HG02623 (cell line): Measurements from ENCODE around the gene GOLGA6L7.
"Not testable (repeated sequence)": the region's sequence is repeated elsewhere in the genome, so short reads cannot be mapped to it uniquely, and the experiment has no call there.

Experiments
- ATAC-seq: cut with Tn5 transposase; IDR thresholded peaks from one replicate; pipeline ENCODE4 v1.9.1; 2021; ENCODE audit warnings: moderate library complexity; ENCODE audit not compliant: unreplicated experiment

Gene GOLGA6L7, protein sequence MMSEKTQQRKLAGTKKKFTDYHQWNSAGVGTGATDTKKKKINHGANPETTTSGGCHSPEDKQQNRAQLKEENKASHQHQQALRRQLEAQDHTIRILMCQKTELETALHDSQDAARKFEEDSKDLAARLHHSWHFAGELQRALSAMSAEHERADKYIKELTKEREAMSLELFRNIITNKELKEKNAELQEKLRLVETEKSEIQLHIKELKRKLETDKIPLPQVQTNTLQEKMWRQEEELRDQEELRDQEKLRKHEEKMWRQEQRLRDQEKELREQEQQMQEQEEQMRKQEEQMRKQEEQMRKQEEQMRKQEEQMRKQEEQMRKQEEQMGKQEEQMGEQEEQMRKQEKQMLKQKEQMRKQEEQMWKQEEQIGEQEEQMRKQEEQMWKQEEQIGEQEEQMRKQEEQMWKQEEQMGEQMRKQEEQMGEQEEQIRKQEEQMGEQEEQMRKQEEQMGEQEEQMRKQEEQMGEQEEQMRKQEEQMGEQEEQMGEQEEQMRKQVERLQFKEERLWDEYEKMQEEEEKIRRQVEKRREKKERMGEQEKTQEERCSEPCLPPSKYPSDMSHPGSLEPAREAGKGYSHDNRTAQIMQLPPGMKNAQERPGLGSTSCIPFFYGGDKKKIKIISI

GRCh38 chr15:28848521-28848920 lies at the start of gene GOLGA6L7:
Gene GOLGA6L7 (minus strand): TSS chr15:28848644. CDS start chr15:28848549, 95 bp downstream.
- not testable (repeated sequence) for ATAC-seq

DNA sequence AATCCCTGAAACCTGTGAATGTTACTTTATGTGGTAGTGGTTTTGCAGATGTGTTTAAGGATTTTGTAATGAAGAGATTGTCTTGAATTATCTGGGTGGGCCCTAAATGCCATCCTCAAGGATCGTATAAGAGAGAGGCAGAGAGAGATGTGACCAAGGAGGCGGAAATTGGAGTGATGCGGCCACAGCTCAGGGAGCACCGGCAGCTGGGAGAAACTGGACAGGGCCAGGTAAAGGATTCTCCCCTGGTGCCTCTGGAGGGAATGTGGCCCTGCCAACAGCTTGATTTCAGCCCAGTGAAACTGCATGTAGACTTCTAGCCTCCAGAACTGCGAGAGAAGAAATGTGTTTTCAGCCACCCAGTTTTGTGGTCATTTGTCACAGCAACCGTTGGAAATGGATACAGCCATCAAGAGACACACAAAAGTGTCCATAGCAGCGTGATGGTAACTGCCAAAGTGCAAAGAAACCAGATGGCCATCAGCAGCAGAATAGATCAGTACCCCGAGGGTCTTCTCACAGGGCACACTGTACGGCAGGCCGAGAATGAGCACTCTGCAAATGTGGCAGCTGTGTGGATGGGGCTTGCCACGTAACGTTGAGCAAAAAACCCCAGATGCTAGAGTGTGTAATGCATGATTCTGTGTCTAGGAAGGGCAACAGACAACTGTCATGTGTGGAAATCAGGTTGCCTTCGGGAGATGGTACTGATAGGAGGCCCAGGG lies 49.6 kb upstream of the GOLGA6L7 start:
- no peak for ATAC-seq

GRCh38 chr15:28896951-28897350 lies 48.5 kb upstream of the GOLGA6L7 start:
- no peak for ATAC-seq

DNA sequence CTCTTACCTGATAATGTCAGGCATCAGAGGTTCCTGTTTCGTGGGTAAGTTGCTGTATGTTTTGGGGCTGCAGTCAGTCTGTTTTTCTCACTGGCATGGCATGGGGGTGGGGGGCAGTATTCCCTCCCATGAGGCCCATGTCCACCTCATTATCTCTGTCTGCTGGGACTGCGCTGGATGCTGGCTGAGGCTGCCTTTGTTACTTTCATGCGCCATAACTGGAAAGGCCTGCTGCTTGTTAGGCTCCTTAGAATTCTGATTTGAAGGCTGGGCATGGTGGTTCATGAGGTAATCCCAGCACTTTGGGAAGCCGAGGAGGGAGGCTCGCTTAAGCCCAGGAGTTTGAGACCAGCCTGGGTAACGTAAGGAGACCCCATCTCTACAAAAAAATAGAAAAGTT lies 47.1 kb upstream of the GOLGA6L7 start:
- ATAC-seq: no peak

- no peak for ATAC-seq
These were observed 46.7 kb upstream of the GOLGA6L7 start for GRCh38 chr15:28895146-28895545.

DNA sequence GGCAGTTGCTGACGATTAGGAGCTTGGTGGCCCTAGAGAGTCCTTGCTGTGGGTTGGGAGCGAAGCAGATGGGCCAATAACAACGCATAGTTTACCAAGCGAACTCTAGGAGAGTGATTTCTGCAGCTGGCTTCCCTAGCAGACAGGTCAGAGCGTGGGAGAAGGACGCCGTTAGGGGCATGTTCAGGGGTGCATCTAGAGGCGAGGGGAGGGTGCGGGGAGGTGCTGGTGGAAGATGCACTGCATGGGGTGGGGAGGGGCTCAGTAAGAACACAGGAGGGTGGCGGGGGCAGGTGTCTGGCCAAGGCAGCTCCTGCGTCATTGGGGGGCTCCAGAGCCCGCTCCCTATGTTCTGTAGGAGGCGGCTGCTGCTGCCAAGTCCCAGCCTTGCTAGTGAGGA lies 46.2 kb upstream of the GOLGA6L7 start:
- no peak for ATAC-seq

DNA sequence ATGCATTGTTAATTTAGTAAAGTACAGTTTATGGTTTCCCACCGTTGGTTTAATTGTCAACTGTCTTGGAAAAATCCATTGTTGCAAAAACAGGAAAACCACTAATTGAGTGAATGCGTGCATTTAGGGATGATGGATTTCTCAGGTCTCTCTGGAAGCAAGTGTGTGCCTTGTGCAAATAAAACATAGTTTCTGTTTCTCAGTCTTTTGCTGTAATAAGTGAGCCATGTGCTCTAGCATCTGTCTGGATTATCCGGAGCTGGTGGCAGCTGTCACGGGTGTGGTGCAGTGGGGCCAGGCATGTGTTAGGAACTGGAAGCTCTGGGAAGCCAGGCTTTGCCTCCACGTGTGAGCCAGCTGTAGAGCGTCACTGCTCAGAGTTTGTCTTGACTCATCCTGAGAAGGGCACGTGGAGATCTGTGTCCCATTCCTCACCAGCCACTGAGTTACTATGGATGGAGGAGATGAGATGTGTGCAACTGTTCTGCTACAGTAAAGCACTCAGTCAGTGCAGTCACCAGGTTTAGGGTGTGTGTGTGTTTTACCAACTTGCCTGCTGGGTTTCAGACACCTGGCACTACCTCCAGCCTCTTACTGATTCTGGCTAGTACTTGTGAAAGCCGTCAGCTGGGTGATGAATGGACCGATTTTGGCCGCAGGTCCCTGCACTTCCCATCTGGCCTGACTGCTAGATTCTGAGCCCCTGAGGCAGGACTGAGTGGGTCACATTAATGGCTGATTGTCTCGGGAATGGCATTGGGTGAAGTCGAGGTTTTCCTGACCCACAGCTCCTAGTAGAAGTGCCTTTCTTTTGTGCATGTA lies 44.6 kb upstream of the GOLGA6L7 start:
- no peak for ATAC-seq

- ATAC-seq: no peak
These were observed 43.1 kb upstream of the GOLGA6L7 start for GRCh38 chr15:28891588-28891987.

DNA sequence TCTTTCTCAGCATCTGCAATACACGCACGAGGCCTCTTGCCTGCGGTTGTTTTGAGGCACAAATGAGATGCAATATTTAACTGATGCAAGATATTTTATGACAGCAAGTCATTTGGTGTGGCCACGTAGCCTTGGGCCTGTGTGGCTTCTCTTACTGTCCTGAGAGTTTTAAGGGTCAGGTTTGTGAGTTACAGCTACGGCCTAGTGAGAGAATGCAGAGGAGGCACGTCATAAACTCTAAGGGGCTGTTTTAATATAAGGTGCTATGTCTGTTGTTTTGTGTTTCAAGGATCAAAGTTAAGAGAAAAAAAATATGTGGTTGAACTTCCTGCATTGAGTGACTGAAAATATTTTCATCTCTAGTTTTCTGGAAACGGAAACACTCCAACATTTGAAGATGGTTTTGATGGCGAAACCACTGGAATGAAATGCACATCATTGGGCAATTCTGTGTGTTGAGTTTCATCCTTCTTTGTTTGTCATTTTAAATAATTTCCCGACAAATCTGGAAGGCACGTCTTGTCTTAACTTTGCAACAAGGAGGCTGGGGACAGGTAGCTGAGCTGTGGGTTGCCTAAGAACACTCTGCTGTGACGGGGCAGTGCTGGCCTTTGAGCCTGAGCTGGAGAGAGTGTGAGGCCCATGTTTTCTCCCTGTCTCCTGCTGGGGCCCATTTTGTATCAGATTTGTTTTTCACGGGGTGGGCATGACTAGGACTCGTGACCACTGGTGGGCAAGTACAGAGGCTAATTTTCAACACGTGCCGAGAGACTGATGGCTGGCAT lies 42.5 kb upstream of the GOLGA6L7 start:
- ATAC-seq: no peak

- not testable (repeated sequence) for ATAC-seq
These were observed 41.8 kb upstream of the GOLGA6L7 start for GRCh38 chr15:28890291-28890690.

GRCh38 chr15:28889871-28890270 lies 41.4 kb upstream of the GOLGA6L7 start:
- ATAC-seq: not testable (repeated sequence)

- ATAC-seq: no peak
These were observed 40.9 kb upstream of the GOLGA6L7 start for GRCh38 chr15:28889346-28889745.

- no peak for ATAC-seq
These were observed 40.5 kb upstream of the GOLGA6L7 start for GRCh38 chr15:28888900-28889299.

DNA sequence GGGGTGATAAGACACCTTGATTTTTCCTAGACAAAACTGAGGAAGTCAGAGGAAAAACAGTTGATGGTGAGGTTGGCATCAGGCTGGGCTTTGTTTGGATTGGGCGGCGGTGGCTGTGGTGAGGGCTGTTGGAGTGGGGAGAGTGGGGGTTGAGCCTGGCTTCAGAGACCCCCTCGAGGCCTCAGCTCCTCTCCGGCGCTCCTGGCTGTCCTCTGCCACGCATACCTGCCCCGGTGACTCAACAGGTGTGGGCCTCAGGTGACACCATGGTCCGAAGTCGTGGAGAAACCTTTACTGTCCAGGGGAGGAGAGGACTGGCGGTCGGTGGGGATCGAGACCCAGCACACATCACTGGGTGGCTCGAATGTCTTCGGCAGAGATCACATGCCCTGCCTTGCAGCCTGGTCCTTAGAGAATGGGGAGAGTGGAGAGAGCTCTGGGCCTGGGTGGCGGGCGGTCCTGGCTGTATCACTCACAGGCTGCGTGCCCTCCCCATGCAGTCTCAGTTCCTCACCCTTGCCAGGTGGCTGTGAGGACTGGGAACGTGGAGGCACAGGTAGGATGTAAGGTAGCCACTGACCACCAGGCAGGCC lies 40.0 kb upstream of the GOLGA6L7 start:
- ATAC-seq: no peak

DNA sequence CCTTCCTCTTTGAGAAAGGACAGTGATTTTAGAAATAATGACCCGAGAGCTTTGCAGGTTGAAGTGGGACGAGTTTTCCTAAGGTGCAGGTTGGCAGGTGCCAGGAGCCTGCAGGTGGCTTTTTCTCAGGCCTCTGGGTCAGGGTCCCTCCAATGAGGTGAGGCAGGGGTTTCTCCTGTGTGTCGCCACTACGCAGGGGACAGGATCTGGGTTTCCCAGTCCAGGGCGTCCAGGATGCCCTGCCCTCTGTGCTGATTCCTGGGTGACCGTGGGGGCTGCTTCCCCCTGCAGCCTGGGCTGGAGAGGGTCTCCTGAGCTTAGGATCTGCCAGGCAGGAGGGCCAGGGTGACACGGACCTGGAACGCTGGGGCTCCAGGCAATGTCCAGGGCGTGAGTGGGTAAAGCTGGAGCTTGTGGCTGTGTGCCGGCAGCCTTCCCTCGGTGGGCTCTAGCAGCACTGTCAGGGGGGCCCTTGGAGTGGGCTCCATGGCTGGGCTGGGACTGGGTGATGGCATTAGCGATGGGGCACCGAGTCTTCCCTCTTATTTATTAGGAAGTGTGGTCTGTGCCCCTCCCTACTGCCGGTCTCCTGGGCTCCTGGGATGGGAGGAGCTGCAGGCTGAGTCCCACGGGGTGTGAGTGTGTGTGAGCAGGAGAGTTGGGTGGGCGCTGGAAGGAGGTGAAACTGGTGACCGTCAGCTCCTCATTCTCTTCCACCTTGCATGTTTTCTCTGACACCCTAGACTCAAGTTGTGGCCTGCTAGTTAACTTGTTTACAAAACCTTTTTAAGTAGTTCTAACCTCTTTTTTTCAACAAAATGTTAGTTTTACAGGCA lies 39.1 kb upstream of the GOLGA6L7 start:
- no peak for ATAC-seq

GRCh38 chr15:28886431-28887338 lies 38.2 kb upstream of the GOLGA6L7 start:
- ATAC-seq: no peak

DNA sequence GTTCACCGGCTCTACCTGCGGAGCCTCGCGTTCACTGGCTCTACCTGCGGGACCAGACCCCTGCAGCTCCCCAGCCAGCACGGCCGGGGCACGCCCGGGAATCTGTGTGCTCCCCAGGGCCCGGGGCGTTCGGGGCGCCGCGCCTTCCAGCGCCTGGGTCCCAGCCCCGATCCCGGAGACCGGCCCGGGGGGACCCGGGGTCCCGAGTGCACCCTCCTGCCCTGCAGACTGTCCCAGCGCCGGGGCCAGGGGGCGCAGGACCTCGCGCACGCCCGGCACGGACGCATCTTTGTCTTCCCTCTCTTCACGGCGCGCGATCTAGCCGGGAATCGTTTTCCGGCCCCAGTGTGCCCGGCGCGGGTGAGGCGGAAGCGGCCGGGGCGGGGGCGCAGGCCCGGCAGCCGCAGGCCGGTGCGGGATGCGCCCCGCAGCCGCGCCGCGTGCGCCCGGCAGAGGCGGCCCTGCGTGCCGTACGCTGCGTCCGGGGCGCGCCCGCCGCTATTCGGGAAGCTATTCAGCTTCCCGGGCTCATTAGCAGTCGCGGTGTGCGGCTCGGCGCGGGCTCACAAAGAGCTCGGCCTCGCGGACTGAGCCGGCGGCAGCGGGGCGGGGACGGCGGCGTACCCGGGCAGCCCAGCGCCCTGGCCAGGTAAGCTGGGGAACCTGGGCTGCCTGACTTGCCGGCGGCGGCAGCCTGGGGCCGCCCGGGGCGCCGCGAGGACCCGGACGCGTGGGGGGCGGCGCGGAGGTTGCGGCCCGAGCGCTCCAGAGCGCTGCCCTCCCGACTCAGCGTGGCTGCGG lies 37.4 kb upstream of the GOLGA6L7 start, which contains the start of gene APBA2:
Gene APBA2 (plus strand): TSS at position 345 of the 801 bp plus-strand sequence. CDS start 167,911 bp downstream, outside the sequence.
- no peak for ATAC-seq
